Esophagus squamous epithelium (tissue), 4 donors: ENCODE data around the gene RBM14.

ENCODE experiments used
- CTCF ChIP-seq, 6 experiments: fragments of 450-650 bp in 4 of 6; fragments of 200-600 bp in 2 of 6; sonication (generic) in 2 of 6; IDR thresholded peaks; one replicate each; pipeline ENCODE4 v1.5.1; 2016 to 2019; ENCODE audit warnings: antibody characterized with exemption in 6 of 6, mild to moderate bottlenecking in 4 of 6, moderate library complexity in 4 of 6
- POLR2A ChIP-seq, 4 donors: fragments of 450-650 bp; IDR thresholded peaks; one replicate each; pipeline ENCODE4 v1.6.1; 2017; ENCODE audit warnings: antibody characterized with exemption in 4 of 4, mild to moderate bottlenecking in 4 of 4, moderate library complexity in 3 of 4

- TF ChIP-seq CTCF (IDR thresholded peaks at IDR 0.05) (no peak), POLR2A (IDR thresholded peaks at IDR 0.05) (no peak)
These were observed 60.0 kb downstream of the RBM14 start for GRCh38 chr11:66676282-66676919.
